Measurements from ENCODE around the gene RAB40C. TPM values are rescaled to one million over a fixed set of nuclear protein-coding genes. Genes with fewer than 3 reads are reported as not detected.

The RAB40C gene
- total RNA-seq, 1 experiment from 2014 or later = 5.9 TPM

GRCh38 chr16:642189-643049 is 52.6 kb downstream of the RAB40C start:
- no peak overlapping the region for H2AFZ ChIP-seq (ENCODE audit: low read length)
- H3K9me3 ChIP-seq (ENCODE audit: low read length) = no peaks in the 10 kb centered on the region
- DNase-seq = peak; percentile 87
- H3K27ac ChIP-seq (ENCODE audit: low read length) = peak overlapping the region; percentile 76
- peaks cover 3% of the 10 kb centered on the region; the same call in 1 of the 2 replicates for H3K36me3 ChIP-seq (ENCODE audit: insufficient read depth, low read length)
- H3K4me3 ChIP-seq (ENCODE audit: low read length) = peak overlapping the region; percentile 95
- H3K27me3 ChIP-seq (ENCODE audit: low read length) = no peaks in the 10 kb centered on the region
- no peaks in the 10 kb centered on the region for H3K9me2 ChIP-seq (replicated peaks; ENCODE audit: insufficient read depth, low read length)
- H4K20me1 ChIP-seq (ENCODE audit: insufficient read depth, low read depth, low read length) = peaks cover 23% of the 10 kb centered on the region; the same call in 1 of the 2 replicates
- peaks cover 53% of the 10 kb centered on the region for H3K79me2 ChIP-seq (ENCODE audit: low read length)
- H3K4me2 ChIP-seq (ENCODE audit: low read depth, low read length, poor library complexity, severe bottlenecking) = peak overlapping the region; percentile 89
- H3K9ac ChIP-seq (ENCODE audit: low read length) = peak overlapping the region; percentile 96
- H3K4me1 ChIP-seq (ENCODE audit: low read length) = peaks cover 62% of the 10 kb centered on the region

DNA sequence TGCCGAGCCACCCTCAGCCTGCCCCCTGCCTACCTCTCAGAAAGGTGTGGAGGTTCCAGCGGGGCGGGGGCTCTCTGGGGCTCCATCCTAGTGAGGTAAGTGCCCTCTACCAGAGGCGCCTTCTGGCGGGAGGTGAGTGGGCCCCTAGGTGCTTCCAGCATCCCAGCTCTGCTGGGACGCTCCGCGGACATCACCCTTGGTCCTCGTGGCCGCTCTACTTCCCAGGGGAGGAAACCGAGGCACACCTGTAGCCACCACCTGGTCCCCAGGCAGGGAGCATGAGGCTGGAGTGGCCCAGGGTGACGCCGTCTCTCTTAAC is 53.1 kb downstream of the RAB40C start:
- H3K9me3 ChIP-seq (ENCODE audit: low read length) = no peaks in the 10 kb centered on the region
- H3K4me3 ChIP-seq (ENCODE audit: low read length) = peak overlapping the region; percentile 95
- H3K4me1 ChIP-seq (ENCODE audit: low read length) = peaks cover 67% of the 10 kb centered on the region
- peak overlapping the region; percentile 89 for H3K4me2 ChIP-seq (ENCODE audit: low read depth, low read length, poor library complexity, severe bottlenecking)
- peak overlapping the region; percentile 76 for H3K27ac ChIP-seq (ENCODE audit: low read length)
- no peak for DNase-seq
- H3K27me3 ChIP-seq (ENCODE audit: low read length) = no peaks in the 10 kb centered on the region
- H4K20me1 ChIP-seq (ENCODE audit: insufficient read depth, low read depth, low read length) = peaks cover 26% of the 10 kb centered on the region; the same call in 1 of the 2 replicates
- peaks cover 3% of the 10 kb centered on the region; the same call in 1 of the 2 replicates for H3K36me3 ChIP-seq (ENCODE audit: insufficient read depth, low read length)
- H2AFZ ChIP-seq (ENCODE audit: low read length) = no peak overlapping the region
- H3K9ac ChIP-seq (ENCODE audit: low read length) = peak overlapping the region; percentile 96
- peaks cover 55% of the 10 kb centered on the region for H3K79me2 ChIP-seq (ENCODE audit: low read length)
- no peaks in the 10 kb centered on the region for H3K9me2 ChIP-seq (replicated peaks; ENCODE audit: insufficient read depth, low read length)

DNA sequence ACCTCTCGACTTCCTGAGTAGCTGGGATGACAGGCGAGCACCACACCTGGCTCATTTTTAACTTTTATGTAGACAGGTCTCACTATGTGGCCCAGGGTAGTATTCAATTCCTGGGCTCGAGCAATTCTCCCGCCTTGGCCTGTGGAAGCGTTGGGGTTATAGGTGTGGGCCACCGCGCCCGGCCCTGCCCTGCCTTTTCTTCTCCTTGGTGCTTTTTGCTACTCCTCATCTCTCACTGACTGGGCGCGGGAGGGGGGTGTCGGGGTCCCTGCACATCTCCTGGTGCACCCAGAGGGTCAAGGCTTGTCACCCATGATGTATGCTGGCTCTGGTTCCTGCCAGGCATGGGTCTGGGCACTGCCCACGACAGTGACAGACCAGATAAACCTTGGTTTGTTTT is 54.7 kb downstream of the RAB40C start:
- no peaks in the 10 kb centered on the region for H3K27me3 ChIP-seq (ENCODE audit: low read length)
- no peak overlapping the region for H3K9ac ChIP-seq (ENCODE audit: low read length)
- peaks cover 56% of the 10 kb centered on the region for H3K79me2 ChIP-seq (ENCODE audit: low read length)
- peaks cover 3% of the 10 kb centered on the region; the same call in 1 of the 2 replicates for H3K36me3 ChIP-seq (ENCODE audit: insufficient read depth, low read length)
- H3K27ac ChIP-seq (ENCODE audit: low read length) = no peak overlapping the region
- peaks cover 26% of the 10 kb centered on the region; the same call in 1 of the 2 replicates for H4K20me1 ChIP-seq (ENCODE audit: insufficient read depth, low read depth, low read length)
- H3K4me3 ChIP-seq (ENCODE audit: low read length) = no peak overlapping the region
- H2AFZ ChIP-seq (ENCODE audit: low read length) = no peak overlapping the region
- no peaks in the 10 kb centered on the region for H3K9me2 ChIP-seq (replicated peaks; ENCODE audit: insufficient read depth, low read length)
- no peak overlapping the region for H3K4me2 ChIP-seq (ENCODE audit: low read depth, low read length, poor library complexity, severe bottlenecking)
- no peak for DNase-seq
- peaks cover 71% of the 10 kb centered on the region for H3K4me1 ChIP-seq (ENCODE audit: low read length)
- H3K9me3 ChIP-seq (ENCODE audit: low read length) = no peaks in the 10 kb centered on the region

- DNase-seq = no peak
- Histone ChIP-seq H3K27ac (ENCODE audit: low read length) (peak overlapping the region; percentile 80), H3K9me2 (replicated peaks; ENCODE audit: insufficient read depth, low read length) (no peaks in the 10 kb centered on the region), H3K4me1 (ENCODE audit: low read length) (peaks cover 78% of the 10 kb centered on the region), H3K9me3 (ENCODE audit: low read length) (no peaks in the 10 kb centered on the region), H3K27me3 (ENCODE audit: low read length) (no peaks in the 10 kb centered on the region), H3K36me3 (ENCODE audit: insufficient read depth, low read length) (peaks cover 3% of the 10 kb centered on the region; the same call in 1 of the 2 replicates), H3K9ac (ENCODE audit: low read length) (peak overlapping the region; percentile 97), H3K4me2 (ENCODE audit: low read depth, low read length, poor library complexity, severe bottlenecking) (peak overlapping the region; percentile 84), H3K4me3 (ENCODE audit: low read length) (peak overlapping the region; percentile 96; the same call in 1 of the 2 replicates), H3K79me2 (ENCODE audit: low read length) (peaks cover 69% of the 10 kb centered on the region), H2AFZ (ENCODE audit: low read length) (no peak overlapping the region), H4K20me1 (ENCODE audit: insufficient read depth, low read depth, low read length) (peaks cover 26% of the 10 kb centered on the region; the same call in 1 of the 2 replicates)
Measured at GRCh38 chr16:645852-646678, 56.2 kb downstream of the RAB40C start.

- Histone ChIP-seq H4K20me1 (ENCODE audit: insufficient read depth, low read depth, low read length) (peaks cover 26% of the 10 kb centered on the region; the same call in 1 of the 2 replicates), H3K4me1 (ENCODE audit: low read length) (peaks cover 75% of the 10 kb centered on the region), H3K4me3 (ENCODE audit: low read length) (peak overlapping the region; percentile 96; the same call in 1 of the 2 replicates), H3K27ac (ENCODE audit: low read length) (peak overlapping the region; percentile 80), H3K9me2 (replicated peaks; ENCODE audit: insufficient read depth, low read length) (no peaks in the 10 kb centered on the region), H3K36me3 (ENCODE audit: insufficient read depth, low read length) (peaks cover 3% of the 10 kb centered on the region; the same call in 1 of the 2 replicates), H2AFZ (ENCODE audit: low read length) (no peak overlapping the region), H3K9me3 (ENCODE audit: low read length) (no peaks in the 10 kb centered on the region), H3K27me3 (ENCODE audit: low read length) (no peaks in the 10 kb centered on the region), H3K4me2 (ENCODE audit: low read depth, low read length, poor library complexity, severe bottlenecking) (peak overlapping the region; percentile 84), H3K79me2 (ENCODE audit: low read length) (peaks cover 67% of the 10 kb centered on the region), H3K9ac (ENCODE audit: low read length) (peak overlapping the region; percentile 97)
- DNase-seq = no peak
Measured at GRCh38 chr16:646679-647172, 56.9 kb downstream of the RAB40C start.

- Histone ChIP-seq H3K79me2 (ENCODE audit: low read length) (peaks cover 62% of the 10 kb centered on the region), H3K36me3 (ENCODE audit: insufficient read depth, low read length) (peaks cover 3% of the 10 kb centered on the region; the same call in 1 of the 2 replicates), H3K9me2 (replicated peaks; ENCODE audit: insufficient read depth, low read length) (no peaks in the 10 kb centered on the region), H3K9me3 (ENCODE audit: low read length) (no peaks in the 10 kb centered on the region), H4K20me1 (ENCODE audit: insufficient read depth, low read depth, low read length) (peaks cover 26% of the 10 kb centered on the region; the same call in 1 of the 2 replicates), H3K27ac (ENCODE audit: low read length) (peak overlapping the region; percentile 80), H3K27me3 (ENCODE audit: low read length) (no peaks in the 10 kb centered on the region), H3K4me2 (ENCODE audit: low read depth, low read length, poor library complexity, severe bottlenecking) (peak overlapping the region; percentile 84), H3K4me1 (ENCODE audit: low read length) (peaks cover 75% of the 10 kb centered on the region), H3K9ac (ENCODE audit: low read length) (peak overlapping the region; percentile 97), H2AFZ (ENCODE audit: low read length) (no peak overlapping the region), H3K4me3 (ENCODE audit: low read length) (peak overlapping the region; percentile 96)
- DNase-seq = peak; percentile 68
Measured at GRCh38 chr16:647173-647902, 57.5 kb downstream of the RAB40C start.

GRCh38 chr16:648071-648780 is 58.4 kb downstream of the RAB40C start:
- no peak overlapping the region for H2AFZ ChIP-seq (ENCODE audit: low read length)
- H3K9me3 ChIP-seq (ENCODE audit: low read length) = no peaks in the 10 kb centered on the region
- H3K79me2 ChIP-seq (ENCODE audit: low read length) = peaks cover 53% of the 10 kb centered on the region

More at GRCh38 chr16:648071-648780, 58.4 kb downstream of the RAB40C start:
- peak overlapping the region; percentile 96 for H3K4me3 ChIP-seq (ENCODE audit: low read length)
- H3K4me2 ChIP-seq (ENCODE audit: low read depth, low read length, poor library complexity, severe bottlenecking) = peak overlapping the region; percentile 84
- peaks cover 22% of the 10 kb centered on the region; the same call in 1 of the 2 replicates for H4K20me1 ChIP-seq (ENCODE audit: insufficient read depth, low read depth, low read length)
- no peaks in the 10 kb centered on the region for H3K27me3 ChIP-seq (ENCODE audit: low read length)
- DNase-seq = peak; percentile 86
- H3K4me1 ChIP-seq (ENCODE audit: low read length) = peaks cover 70% of the 10 kb centered on the region
- no peaks in the 10 kb centered on the region for H3K9me2 ChIP-seq (replicated peaks; ENCODE audit: insufficient read depth, low read length)
- peak overlapping the region; percentile 80 for H3K27ac ChIP-seq (ENCODE audit: low read length)
- H3K9ac ChIP-seq (ENCODE audit: low read length) = peak overlapping the region; percentile 97
- H3K36me3 ChIP-seq (ENCODE audit: insufficient read depth, low read length) = peaks cover 3% of the 10 kb centered on the region; the same call in 1 of the 2 replicates
